ENCODE measurements around the gene TRIO. TPM values are rescaled to one million over a fixed set of nuclear protein-coding genes. Genes with fewer than 3 reads are reported as not detected.

TRIO gene
- total RNA-seq, 1 experiment from 2014 or later = 211 TPM

DNA sequence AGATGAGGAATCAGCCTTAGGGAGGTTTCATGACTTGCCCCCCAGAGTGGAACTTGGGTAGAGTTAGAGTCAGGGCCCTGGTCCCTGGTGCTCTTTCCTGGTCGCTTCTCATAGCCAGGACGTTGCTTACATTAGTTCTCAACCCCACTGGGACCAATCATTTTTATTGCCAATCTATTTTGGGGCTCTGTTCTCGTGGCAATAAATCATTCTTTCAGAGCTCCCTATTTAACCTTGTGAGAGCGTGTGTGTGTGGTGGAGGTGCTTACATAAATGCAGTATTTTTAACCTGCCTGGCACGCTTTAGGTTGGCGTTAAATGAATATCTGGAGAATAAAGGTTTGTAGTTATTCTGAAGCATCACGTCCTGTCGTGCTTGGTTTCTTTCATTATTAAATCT lies 4.1 kb downstream of the TRIO start:
- H4K20me1 ChIP-seq (ENCODE audit: low read length) = peaks cover 69% of the 10 kb centered on the region
- H3K27me3 ChIP-seq (ENCODE audit: low read length) = no peaks in the 10 kb centered on the region
- H3K4me1 ChIP-seq (ENCODE audit: insufficient read depth, low read length) = peaks cover 51% of the 10 kb centered on the region
- H3K9me3 ChIP-seq (ENCODE audit: low read length) = no peaks in the 10 kb centered on the region
- intact Hi-C loops (cut with micrococcal nuclease) = no loop called here
- BruUV-seq (replicated peaks) = no TSS peak
- ATAC-seq (no peak), DNase-seq (no peak)
- H3K36me3 ChIP-seq (ENCODE audit: low read depth, low read length) = peaks cover 12% of the 10 kb centered on the region; the same call in 1 of the 2 replicates
- H3K9ac ChIP-seq (ENCODE audit: low read length) = peak overlapping the region; percentile 98; the same call in 1 of the 2 replicates
- no peaks in the 10 kb centered on the region for H3K9me2 ChIP-seq (replicated peaks; ENCODE audit: low read length)
- ChIA-PET POLR2A (ENCODE audit: unreplicated experiment) (no interaction called here), CTCF (no interaction called here)
- TF ChIP-seq EZH2phosphoT487 (IDR thresholded peaks at IDR 0.05; ENCODE audit: borderline replicate concordance, low read length) (no peak), EZH2 (IDR thresholded peaks at IDR 0.05; ENCODE audit: low read length, unreplicated experiment) (no peak)
- TF ChIP-seq, protein P1, sequence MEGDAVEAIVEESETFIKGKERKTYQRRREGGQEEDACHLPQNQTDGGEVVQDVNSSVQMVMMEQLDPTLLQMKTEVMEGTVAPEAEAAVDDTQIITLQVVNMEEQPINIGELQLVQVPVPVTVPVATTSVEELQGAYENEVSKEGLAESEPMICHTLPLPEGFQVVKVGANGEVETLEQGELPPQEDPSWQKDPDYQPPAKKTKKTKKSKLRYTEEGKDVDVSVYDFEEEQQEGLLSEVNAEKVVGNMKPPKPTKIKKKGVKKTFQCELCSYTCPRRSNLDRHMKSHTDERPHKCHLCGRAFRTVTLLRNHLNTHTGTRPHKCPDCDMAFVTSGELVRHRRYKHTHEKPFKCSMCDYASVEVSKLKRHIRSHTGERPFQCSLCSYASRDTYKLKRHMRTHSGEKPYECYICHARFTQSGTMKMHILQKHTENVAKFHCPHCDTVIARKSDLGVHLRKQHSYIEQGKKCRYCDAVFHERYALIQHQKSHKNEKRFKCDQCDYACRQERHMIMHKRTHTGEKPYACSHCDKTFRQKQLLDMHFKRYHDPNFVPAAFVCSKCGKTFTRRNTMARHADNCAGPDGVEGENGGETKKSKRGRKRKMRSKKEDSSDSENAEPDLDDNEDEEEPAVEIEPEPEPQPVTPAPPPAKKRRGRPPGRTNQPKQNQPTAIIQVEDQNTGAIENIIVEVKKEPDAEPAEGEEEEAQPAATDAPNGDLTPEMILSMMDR (conservative IDR thresholded peaks at IDR 0.05; ENCODE audit: low read depth, low read length) = no peak
- H3F3A ChIP-seq (ENCODE audit: low read length, unreplicated experiment) = no peaks in the 10 kb centered on the region
- peaks cover 92% of the 10 kb centered on the region for H3K79me2 ChIP-seq (ENCODE audit: low read length)
- no peak overlapping the region for H2AFZ ChIP-seq (ENCODE audit: low read length)
- peak overlapping the region; percentile 98 for H3K4me3 ChIP-seq (ENCODE audit: low read length)
- 0 out of 2 replicates have a peak overlapping the region, but pooled peaks have one; percentile 2 for H3K27ac ChIP-seq (ENCODE audit: low read length)
- peak overlapping the region; percentile 93 for H3K4me2 ChIP-seq (ENCODE audit: low read length)

DNA sequence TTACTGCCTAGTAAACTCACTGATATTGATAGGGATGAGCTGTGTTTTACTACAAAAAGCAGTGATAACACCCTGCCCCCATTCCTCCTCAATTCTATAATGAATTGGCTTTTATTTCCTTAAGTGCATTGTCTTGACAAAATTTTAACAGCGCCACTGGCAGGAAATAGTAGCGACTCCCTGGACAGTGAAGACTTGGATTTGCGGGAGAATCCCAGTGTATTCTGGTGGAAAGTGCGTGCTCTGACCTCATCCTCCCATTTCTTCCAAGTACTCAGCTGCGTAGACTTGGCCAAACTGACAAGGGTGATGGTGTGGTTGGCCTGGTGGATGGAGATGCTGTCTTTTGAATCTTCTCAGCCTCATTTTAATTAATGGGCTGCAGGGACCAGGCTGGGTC lies 5.3 kb downstream of the TRIO start:
- no TSS peak for BruUV-seq (replicated peaks)
- H3K9ac ChIP-seq (ENCODE audit: low read length) = no peak overlapping the region
- H3K4me2 ChIP-seq (ENCODE audit: low read length) = peak overlapping the region; percentile 93
- no peak overlapping the region for H3K27ac ChIP-seq (ENCODE audit: low read length)
- no peaks in the 10 kb centered on the region for H3F3A ChIP-seq (ENCODE audit: low read length, unreplicated experiment)
- H4K20me1 ChIP-seq (ENCODE audit: low read length) = peaks cover 79% of the 10 kb centered on the region
- H3K79me2 ChIP-seq (ENCODE audit: low read length) = peaks cover 98% of the 10 kb centered on the region
- TF ChIP-seq, protein P1 (conservative IDR thresholded peaks at IDR 0.05; ENCODE audit: low read depth, low read length) = no peak
- TF ChIP-seq EZH2phosphoT487 (IDR thresholded peaks at IDR 0.05; ENCODE audit: borderline replicate concordance, low read length) = no peak
- no peak for TF ChIP-seq EZH2 (IDR thresholded peaks at IDR 0.05; ENCODE audit: low read length, unreplicated experiment)
- H3K4me1 ChIP-seq (ENCODE audit: insufficient read depth, low read length) = peaks cover 57% of the 10 kb centered on the region
- ChIA-PET POLR2A (ENCODE audit: unreplicated experiment) (interaction anchor here (0.7 kb wide), 1 partner anchor 117 kb away, joined by 3 read pairs; no protein-coding TSS in a partner anchor), CTCF (no interaction called here)
- H3K36me3 ChIP-seq (ENCODE audit: low read depth, low read length) = peaks cover 12% of the 10 kb centered on the region; the same call in 1 of the 2 replicates
- DNase-seq (no peak), ATAC-seq (no peak)
- no peak overlapping the region for H2AFZ ChIP-seq (ENCODE audit: low read length)
- intact Hi-C loops (cut with micrococcal nuclease) = no loop called here
- no peaks in the 10 kb centered on the region for H3K9me2 ChIP-seq (replicated peaks; ENCODE audit: low read length)
- no peaks in the 10 kb centered on the region for H3K9me3 ChIP-seq (ENCODE audit: low read length)
- no peak overlapping the region for H3K4me3 ChIP-seq (ENCODE audit: low read length)
- H3K27me3 ChIP-seq (ENCODE audit: low read length) = no peaks in the 10 kb centered on the region

DNA sequence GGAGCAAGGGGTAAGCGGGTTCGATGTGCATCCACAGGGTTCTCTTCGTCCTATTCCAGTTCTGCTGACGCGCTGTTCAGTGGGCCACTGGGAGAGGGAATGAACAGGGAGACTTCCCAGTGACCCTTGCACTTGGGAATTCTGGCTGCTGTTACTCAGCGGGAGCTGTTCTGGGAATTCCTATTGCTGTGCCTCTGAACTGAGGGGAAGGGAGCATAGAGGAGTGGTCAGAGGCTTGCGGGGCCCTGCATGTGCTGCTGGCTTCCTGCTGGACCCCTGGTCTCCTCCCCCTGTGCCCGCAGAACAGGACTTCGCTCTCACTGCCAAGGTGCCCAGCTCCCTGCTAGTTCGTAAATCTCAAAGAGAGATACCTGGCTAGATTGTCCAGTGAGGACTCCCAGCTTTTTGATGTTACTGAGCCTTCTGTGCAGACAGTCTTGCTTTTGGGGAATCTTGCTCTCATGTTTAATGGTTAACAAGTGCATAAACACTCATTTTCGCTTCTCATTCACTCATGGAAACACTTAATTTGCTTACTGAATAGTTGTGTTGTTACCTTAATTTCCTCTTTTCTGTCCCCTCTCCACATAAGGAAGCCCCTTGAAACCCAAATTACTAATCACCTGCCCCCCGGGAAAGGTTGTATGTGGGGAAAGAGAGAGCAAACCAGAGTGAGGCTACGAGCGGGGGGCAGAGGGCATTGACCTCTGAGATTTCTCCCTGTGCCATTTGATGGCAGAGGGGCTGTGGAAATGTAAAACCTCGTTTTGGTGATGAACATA lies 5.9 kb downstream of the TRIO start:
- DNase-seq (no peak), ATAC-seq (no peak)
- Histone ChIP-seq H3K36me3 (ENCODE audit: low read depth, low read length) (peaks cover 12% of the 10 kb centered on the region; the same call in 1 of the 2 replicates), H3K4me3 (ENCODE audit: low read length) (no peak overlapping the region), H3F3A (ENCODE audit: low read length, unreplicated experiment) (no peaks in the 10 kb centered on the region), H3K9ac (ENCODE audit: low read length) (no peak overlapping the region), H3K4me1 (ENCODE audit: insufficient read depth, low read length) (peaks cover 63% of the 10 kb centered on the region), H4K20me1 (ENCODE audit: low read length) (peaks cover 82% of the 10 kb centered on the region), H3K27me3 (ENCODE audit: low read length) (no peaks in the 10 kb centered on the region), H3K9me3 (ENCODE audit: low read length) (no peaks in the 10 kb centered on the region), H3K79me2 (ENCODE audit: low read length) (peaks cover 100% of the 10 kb centered on the region), H3K9me2 (replicated peaks; ENCODE audit: low read length) (no peaks in the 10 kb centered on the region), H2AFZ (ENCODE audit: low read length) (no peak overlapping the region), H3K4me2 (ENCODE audit: low read length) (peak overlapping the region; percentile 11; the same call in 1 of the 2 replicates), H3K27ac (ENCODE audit: low read length) (no peak overlapping the region)
- CTCF ChIA-PET = no interaction called here
- POLR2A ChIA-PET (ENCODE audit: unreplicated experiment) = no interaction called here
- TF ChIP-seq EZH2phosphoT487 (IDR thresholded peaks at IDR 0.05; ENCODE audit: borderline replicate concordance, low read length) (no peak), EZH2 (IDR thresholded peaks at IDR 0.05; ENCODE audit: low read length, unreplicated experiment) (no peak)
- TF ChIP-seq, protein P1 (conservative IDR thresholded peaks at IDR 0.05; ENCODE audit: low read depth, low read length) = no peak
- no TSS peak for BruUV-seq (replicated peaks)
- intact Hi-C loops (cut with micrococcal nuclease) = no loop called here
